GM18520 (cell line): ENCODE measurements around the gene CDH23.

Experiments used
- ATAC-seq: cut with Tn5 transposase; IDR thresholded peaks from one replicate; pipeline ENCODE4 v1.9.1; 2021; ENCODE audit not compliant: unreplicated experiment

CDH23 gene

DNA sequence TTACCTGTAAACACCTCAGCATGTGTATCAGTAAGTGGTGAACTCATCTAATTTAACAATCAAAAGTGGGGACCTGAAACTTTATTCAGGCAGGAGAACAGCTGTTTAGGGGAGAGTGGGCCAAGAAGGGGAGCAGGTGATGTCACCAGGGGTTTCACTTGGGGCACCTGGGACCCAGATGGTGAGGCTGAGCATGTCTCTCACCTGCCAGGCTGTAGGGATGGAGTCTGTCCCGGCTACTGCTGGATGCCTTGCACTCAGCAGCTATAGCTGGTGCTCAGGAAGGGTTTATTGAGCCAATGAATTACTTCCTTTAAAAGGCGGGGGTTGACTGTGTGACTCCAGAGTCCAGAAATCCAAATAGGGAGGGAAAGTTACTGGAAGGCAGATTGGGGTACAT, 23.0 kb downstream of the CDH23 start:
- ATAC-seq, result no peak

GRCh38 chr10:71421075-71421434, 24.3 kb downstream of the CDH23 start:
- ATAC-seq, result no peak

DNA sequence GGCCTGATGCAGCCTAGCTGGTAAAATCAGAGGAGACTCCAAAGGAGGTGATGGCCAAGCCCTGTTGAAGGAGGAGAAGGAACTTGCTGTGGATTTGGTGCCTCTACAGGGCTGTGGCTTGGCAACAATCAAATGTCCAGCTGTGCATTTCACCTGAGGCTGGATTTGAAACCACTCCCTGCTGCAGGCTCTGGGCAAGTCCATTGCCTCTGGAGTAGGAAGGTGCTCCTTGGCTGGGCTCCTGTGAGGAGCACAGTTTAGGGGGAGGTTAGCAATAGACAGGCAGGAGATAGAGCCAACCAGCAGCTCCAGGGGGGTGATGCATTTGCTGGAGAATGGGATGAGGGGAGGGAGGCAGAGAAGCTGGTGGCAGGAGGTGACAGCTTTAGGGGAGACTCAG, 26.5 kb downstream of the CDH23 start:
- no peak for ATAC-seq

GRCh38 chr10:71423901-71424300, 27.2 kb downstream of the CDH23 start:
- ATAC-seq, result no peak

DNA sequence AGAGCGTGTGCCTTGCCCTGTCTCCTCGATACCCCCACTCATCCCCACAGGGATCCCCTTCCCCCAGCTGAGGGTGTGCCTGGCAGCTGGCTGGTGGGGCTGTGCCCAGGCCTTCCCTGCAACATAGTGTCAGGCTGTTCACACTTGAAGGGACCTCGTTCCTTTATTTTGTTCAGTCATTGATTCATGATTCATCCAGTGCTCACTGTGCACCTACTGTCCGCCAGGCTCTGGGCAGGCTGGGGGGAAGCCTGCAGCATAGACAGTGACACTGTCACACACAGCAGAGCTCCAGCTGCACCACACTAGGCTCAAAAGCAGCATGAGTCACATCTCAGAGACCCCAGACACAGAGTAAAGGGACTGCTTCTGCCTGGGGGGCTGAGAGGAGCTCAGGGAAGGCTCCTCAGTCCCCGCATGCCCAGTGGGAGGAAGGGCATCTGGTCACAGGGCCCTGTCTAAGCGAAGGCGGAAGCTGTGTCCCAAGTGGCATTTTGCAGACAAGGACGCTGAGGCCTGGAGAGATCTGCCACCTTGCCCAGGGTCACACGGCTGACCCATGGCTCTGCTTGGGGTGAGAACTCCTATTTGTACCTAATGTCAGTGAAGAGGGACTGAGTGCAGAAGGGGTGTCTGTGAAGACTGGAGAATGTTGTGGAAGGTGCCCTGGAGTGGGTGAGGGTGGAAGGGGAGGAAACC, 27.9 kb downstream of the CDH23 start:
- ATAC-seq, result no peak

DNA sequence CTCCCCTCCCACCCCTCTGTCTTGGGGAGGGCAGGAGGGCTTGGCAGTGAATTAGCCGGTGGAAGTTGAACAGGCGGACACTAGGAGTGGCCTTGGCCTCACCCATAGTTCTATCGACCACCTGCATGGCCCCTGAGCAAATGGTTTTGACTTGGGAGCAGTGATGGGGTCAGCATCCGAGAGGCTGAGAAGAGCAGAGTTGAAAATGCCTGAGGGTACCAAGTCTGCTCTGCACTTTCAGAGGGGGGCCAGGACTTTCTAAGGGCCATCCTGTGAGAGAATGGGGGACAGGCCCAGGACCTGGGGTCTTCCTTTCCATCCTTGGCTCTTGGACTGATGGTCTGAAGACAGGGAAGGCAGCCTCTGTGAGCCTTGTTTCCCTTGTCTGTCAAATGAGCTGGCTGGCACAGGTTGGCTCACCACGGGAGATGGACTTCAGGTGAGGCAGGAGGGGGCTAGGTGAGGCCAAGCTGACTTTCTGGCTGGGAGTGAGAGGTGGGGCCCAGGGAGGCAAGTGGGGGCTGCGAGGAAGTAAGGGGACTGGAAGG, 29.4 kb downstream of the CDH23 start:
- no peak for ATAC-seq

GRCh38 chr10:71427246-71427645, 30.5 kb downstream of the CDH23 start:
- no peak for ATAC-seq

DNA sequence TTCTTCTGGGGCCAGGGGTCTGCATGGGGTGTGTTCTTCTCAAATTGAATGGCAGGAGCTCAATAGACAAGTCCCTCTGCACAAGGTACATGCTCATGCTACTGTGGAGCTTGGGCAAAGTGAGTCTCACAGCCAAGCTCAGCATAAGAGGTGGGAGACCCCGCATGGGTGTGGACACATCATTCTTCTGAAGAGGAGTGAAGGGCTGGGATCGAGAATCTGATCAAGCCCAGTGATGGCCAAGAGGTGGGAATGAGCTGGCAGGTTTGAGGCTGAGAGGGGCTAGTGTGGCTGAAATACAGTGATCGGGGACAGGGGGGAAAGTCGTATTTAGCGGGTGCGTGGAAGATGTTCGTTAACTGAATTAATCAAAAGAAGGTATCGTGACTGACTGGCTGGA, 32.6 kb downstream of the CDH23 start:
- no peak for ATAC-seq

DNA sequence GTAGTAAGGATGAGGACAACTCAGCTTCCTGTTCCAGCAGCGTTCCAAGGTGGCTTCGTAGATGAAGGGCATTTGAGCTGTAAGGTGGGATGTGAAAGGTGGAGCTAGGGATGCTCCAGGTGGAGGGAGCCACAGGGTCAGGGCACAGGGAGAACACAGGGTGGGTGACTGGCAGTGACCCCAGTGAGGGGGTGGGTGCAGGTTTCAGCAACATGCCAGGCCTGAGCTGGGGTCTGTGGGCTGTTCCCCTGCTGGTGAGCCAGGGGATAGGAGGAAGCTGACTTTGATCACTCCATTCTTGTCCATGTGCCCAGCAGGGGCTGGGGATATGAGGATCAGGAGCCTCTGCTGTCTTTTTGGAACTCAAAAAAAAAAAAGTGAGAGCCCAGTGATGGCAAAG, 33.2 kb downstream of the CDH23 start:
- no peak for ATAC-seq

DNA sequence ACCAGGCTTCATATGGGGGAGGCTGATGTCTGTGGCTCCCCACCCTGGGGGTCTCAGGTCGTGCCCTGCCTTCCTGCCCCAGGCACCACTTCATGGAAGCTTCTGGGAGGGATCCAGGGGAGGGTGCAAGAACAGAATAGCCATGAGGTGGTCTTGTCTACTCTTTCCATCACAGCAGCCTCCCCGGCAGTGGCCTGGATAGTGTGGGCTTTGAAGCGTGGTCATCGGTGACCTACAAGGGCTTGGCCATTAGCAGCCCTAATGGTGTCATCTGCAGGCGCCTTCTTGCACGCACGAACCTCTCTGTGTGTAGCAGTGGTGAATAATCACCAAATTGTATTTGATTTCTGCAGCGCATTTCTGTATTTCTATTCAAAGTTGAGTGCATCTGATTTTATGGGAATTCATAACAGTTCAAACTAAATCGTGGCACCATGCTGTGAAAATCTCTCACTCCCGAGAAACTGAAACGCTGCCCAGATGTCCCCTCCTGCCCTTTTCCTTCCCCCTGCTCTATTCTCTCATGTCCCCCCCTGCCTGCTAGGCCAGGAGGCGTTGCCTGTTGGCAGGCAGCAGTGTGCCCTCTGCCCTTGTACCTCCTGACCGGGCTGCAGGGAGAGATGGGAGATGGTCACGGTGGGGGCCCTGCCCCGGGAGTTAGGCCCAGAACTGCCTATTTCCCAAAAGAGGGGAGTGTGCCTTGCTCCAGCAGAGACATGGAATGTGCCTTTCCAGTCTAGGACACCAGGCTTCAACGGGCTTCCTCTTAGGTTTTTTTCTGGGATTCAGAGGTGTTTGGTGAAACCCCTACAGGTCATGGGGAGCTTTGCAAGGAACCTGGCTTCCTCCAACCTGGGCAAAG, 34.8 kb downstream of the CDH23 start:
- no peak for ATAC-seq

DNA sequence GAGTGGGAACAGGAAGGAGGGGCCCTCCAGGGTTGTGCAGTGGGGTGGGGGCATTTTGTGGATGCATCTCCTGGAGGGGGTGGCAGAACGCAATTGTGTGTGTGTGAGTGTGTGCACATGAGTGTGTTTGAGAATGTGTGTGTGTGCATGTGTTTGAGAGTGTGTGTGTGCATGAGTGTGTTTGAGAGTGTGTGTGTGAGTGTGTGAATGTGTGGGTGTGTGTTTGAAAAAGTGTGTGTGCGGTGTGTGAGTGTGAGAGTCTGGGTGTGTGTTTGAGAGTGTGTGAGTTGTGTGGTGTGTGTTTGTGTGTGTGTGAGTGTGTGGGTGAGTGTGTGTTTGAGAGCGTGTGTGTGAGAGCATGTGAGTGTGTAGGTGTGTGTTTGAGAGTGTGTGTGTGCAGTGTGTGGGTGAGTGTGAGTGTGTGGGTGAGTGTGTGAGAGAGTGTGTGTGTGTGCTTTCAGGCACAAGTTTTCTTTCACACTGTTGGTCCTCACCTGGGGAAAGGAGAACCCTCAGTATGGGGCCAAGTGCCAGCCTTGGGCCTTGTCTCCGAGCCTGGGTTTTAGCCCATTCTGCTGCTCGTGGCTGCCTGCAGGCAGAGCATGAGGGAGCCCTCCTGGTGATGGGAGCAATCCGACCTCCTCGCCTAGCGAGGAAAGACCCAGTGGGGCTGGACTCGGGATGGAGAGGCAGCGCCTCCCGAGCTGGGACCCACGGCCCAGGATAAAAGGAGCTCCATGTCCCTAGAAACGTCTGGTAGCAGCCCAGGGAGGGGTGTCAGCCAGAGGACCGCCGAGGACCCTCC, 35.6 kb downstream of the CDH23 start:
- ATAC-seq, result no peak

GRCh38 chr10:71432956-71433767, 36.4 kb downstream of the CDH23 start:
- ATAC-seq, result no peak

GRCh38 chr10:71433768-71434744, 37.3 kb downstream of the CDH23 start:
- no peak for ATAC-seq

GRCh38 chr10:71434760-71435394, 38.2 kb downstream of the CDH23 start:
- no peak for ATAC-seq

DNA sequence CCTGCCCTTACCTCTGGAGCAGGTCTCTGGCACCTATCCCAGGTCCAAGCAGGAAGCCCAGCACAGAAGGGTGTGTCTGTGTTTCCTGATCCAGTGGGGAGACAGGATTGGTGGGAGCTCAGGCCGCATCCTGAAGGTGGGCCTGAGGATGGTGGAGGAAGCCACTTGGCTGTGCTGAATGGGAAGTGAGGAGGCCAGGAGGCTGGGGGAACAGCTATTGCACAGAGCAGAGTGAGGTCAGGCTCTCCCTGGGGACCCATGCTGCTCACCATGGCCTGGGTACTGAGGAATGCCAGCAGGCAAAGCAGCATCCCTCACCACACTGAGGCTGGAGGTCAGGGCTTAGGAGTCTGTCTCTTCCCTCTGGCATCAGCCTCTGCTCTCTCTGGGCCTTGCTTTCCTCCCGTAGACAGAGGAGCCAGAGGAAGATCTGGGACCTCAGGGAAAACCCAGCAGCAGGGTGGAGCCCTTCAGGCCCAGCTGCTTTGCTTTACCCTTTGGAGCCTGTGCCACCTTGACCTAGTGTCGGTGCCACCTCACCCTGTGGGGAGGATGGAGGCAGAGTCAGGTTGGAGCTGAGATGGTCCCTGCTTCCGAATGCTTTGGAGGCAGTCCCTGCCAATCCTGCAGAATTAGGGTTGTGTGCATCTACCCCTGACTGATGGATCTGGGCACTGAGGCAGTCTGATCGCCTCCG, 39.0 kb downstream of the CDH23 start:
- ATAC-seq, result no peak

- no peak for ATAC-seq
Measured at GRCh38 chr10:71436268-71437125, 39.8 kb downstream of the CDH23 start.

- ATAC-seq, result no peak
Measured at GRCh38 chr10:71437537-71438092, 40.9 kb downstream of the CDH23 start.
